Hematopoietic multipotent progenitor cell treated with erythropoietin and hydrocortisone succinate and interleukin-3 and kit ligand, for 6 days (in vitro differentiated cells): ENCODE measurements around the gene SRXN1.
A peak's percentile ranks its signal among the peaks of the same experiment; 100 is the strongest.

ENCODE experiments used
- DNase-seq: peaks from one replicate; pipeline ENCODE4 v3.0.0-alpha.2; 2015

The SRXN1 gene

GRCh38 chr20:634148-634925 is 18.7 kb downstream of the SRXN1 start:
- DNase-seq: no peak

- no peak for DNase-seq
Measured at GRCh38 chr20:631101-631500, 21.9 kb downstream of the SRXN1 start.

GRCh38 chr20:626579-626978 is 26.4 kb downstream of the SRXN1 start:
- no peak for DNase-seq

GRCh38 chr20:625360-625932 is 27.6 kb downstream of the SRXN1 start:
- peak; percentile 57 for DNase-seq

- no peak for DNase-seq
Measured at GRCh38 chr20:623704-624103, 29.3 kb downstream of the SRXN1 start.

GRCh38 chr20:623021-623420 is 30.0 kb downstream of the SRXN1 start:
- no peak for DNase-seq

GRCh38 chr20:622161-622560 is 30.8 kb downstream of the SRXN1 start:
- DNase-seq: no peak

- no peak for DNase-seq
Measured at GRCh38 chr20:621125-621756, 31.8 kb downstream of the SRXN1 start.

- DNase-seq: no peak
Measured at GRCh38 chr20:620246-620645, 32.8 kb downstream of the SRXN1 start.

GRCh38 chr20:618980-619379 is 34.0 kb downstream of the SRXN1 start:
- DNase-seq: no peak

GRCh38 chr20:617934-618690 is 34.9 kb downstream of the SRXN1 start:
- no peak for DNase-seq

- peak; percentile 33 for DNase-seq
Measured at GRCh38 chr20:615514-615913, 37.5 kb downstream of the SRXN1 start.

- no peak for DNase-seq
Measured at GRCh38 chr20:611843-612185, 41.2 kb downstream of the SRXN1 start.

GRCh38 chr20:611047-611842 is 41.8 kb downstream of the SRXN1 start:
- DNase-seq: no peak

- DNase-seq: peak; percentile 82
Measured at GRCh38 chr20:610130-611046, 42.6 kb downstream of the SRXN1 start, which contains the start of gene TCF15. Gene TCF15, minus strand, starts transcription at chr20:610309. Its CDS starts 72 bp downstream, at chr20:610237.

- DNase-seq: no peak
Measured at GRCh38 chr20:609371-609964, 43.5 kb downstream of the SRXN1 start.

- DNase-seq: no peak
Measured at GRCh38 chr20:608970-609369, 44.0 kb downstream of the SRXN1 start.

GRCh38 chr20:607476-607875 is 45.5 kb downstream of the SRXN1 start:
- no peak for DNase-seq

- DNase-seq: no peak
Measured at GRCh38 chr20:605237-605636, 47.8 kb downstream of the SRXN1 start.

- peak; percentile 25 for DNase-seq
Measured at GRCh38 chr20:603116-603640, 49.8 kb downstream of the SRXN1 start.
